IMR-90 (cell line): ENCODE measurements around the gene FNIP1. TPM values are rescaled to one million over a fixed set of nuclear protein-coding genes. Genes with fewer than 3 reads are reported as not detected.

Experiments
- ATAC-seq: fragments of 200-7000 bp; cut with Tn5 transposase; 2 replicates; pipeline ENCODE4 v1.9.1; 2020; ENCODE audit warnings: low read depth, mild to moderate bottlenecking, moderate library complexity
- BruUV-seq: library from RNA; stranded (reverse); fragments of 400-500 nt; replicated peaks from 2 replicates; lab custom pipeline; 2021; lab: Mats Ljungman, UMichigan
- CTCF ChIA-PET: fragments of 300-600 bp; formaldehyde crosslinking; extraction: SDS; loops from one replicate; lab custom pipeline; 2021; ENCODE audit warnings: antibody characterized with exemption; lab: Yijun Ruan, JAX
- POLR2A ChIA-PET: fragments of 300-600 bp; sonication (Branson Sonifier 250); formaldehyde crosslinking; loops from one replicate; lab custom pipeline; 2022; ENCODE audit warnings: antibody characterized with exemption; ENCODE audit not compliant: unreplicated experiment; lab: Charles Lee
- DNase-seq: peaks from one replicate; pipeline ENCODE4 v3.0.0; 2013
- H2AFZ ChIP-seq: replicated peaks from 2 replicates; pipeline ENCODE3; 2013; ENCODE audit warnings: low read length, mild to moderate bottlenecking; ENCODE audit not compliant: poor library complexity
- H2AK5ac ChIP-seq: 2 replicates; pipeline ENCODE4 v1.6.1; 2013; ENCODE audit warnings: low read depth, low read length, inconsistent platforms
- H2AK9ac ChIP-seq: replicated peaks from 2 replicates; pipeline ENCODE3; 2013; ENCODE audit warnings: mild to moderate bottlenecking, low read depth, low read length, moderate library complexity; ENCODE audit not compliant: poor library complexity
- H2BK120ac ChIP-seq: 2 replicates; pipeline ENCODE4 v1.6.1; 2013; ENCODE audit warnings: low read depth, low read length, inconsistent platforms
- H2BK15ac ChIP-seq: 3 replicates; pipeline ENCODE4 v1.6.1; 2013; ENCODE audit warnings: low read depth, low read length, inconsistent platforms
- H2BK20ac ChIP-seq: 2 replicates; pipeline ENCODE4 v1.6.1; 2013; ENCODE audit warnings: low read depth, mild to moderate bottlenecking, inconsistent platforms, low read length, moderate library complexity
- H2BK5ac ChIP-seq: 2 replicates; pipeline ENCODE4 v1.6.1; 2013; ENCODE audit warnings: mild to moderate bottlenecking, low read depth, low read length, inconsistent platforms; ENCODE audit not compliant: poor library complexity, severe bottlenecking
- H3K14ac ChIP-seq: replicated peaks from 2 replicates; pipeline ENCODE4 v1.6.1; 2013; ENCODE audit warnings: low read depth, low read length, inconsistent platforms
- H3K18ac ChIP-seq: 2 replicates; pipeline ENCODE4 v1.6.1; 2013; ENCODE audit warnings: low read depth, low read length, control low read depth
- H3K23ac ChIP-seq: 2 replicates; pipeline ENCODE4 v1.6.1; 2013; ENCODE audit warnings: low read depth, low read length, inconsistent platforms
- H3K27ac ChIP-seq: 2 replicates; pipeline ENCODE4 v1.5.1; 2013; ENCODE audit warnings: mild to moderate bottlenecking, control low read depth, low read length; ENCODE audit not compliant: insufficient read depth
- H3K27me3 ChIP-seq: 2 replicates; pipeline ENCODE4 v1.6.1; 2013; ENCODE audit warnings: low read length; ENCODE audit not compliant: control insufficient read depth, insufficient read depth
- H3K36me3 ChIP-seq: 2 replicates; pipeline ENCODE4 v1.6.1; 2013; ENCODE audit warnings: low read length, mixed read lengths; ENCODE audit not compliant: control insufficient read depth, insufficient read depth
- H3K4ac ChIP-seq: 2 replicates; pipeline ENCODE4 v1.6.1; 2013; ENCODE audit warnings: low read depth, low read length, inconsistent platforms
- H3K4me1 ChIP-seq: 2 replicates; pipeline ENCODE4 v1.6.1; 2013; ENCODE audit warnings: low read length, mixed read lengths; ENCODE audit not compliant: control insufficient read depth, insufficient read depth
- H3K4me2 ChIP-seq: 2 replicates; pipeline ENCODE4 v1.6.1; 2013; ENCODE audit warnings: low read depth, mild to moderate bottlenecking, control low read depth, low read length, moderate library complexity
- H3K4me3 ChIP-seq: 2 replicates; pipeline ENCODE4 v1.5.1; 2013; ENCODE audit warnings: low read depth, mild to moderate bottlenecking, control low read depth, low read length, moderate library complexity; ENCODE audit not compliant: insufficient read depth
- H3K56ac ChIP-seq: 2 replicates; pipeline ENCODE4 v1.6.1; 2013; ENCODE audit warnings: low read length, inconsistent platforms; ENCODE audit not compliant: insufficient read depth; ENCODE audit errors: extremely low read depth
- H3K79me1 ChIP-seq, 2 experiments: 2 replicates each; pipeline ENCODE4 v1.6.1; 2013; ENCODE audit warnings: low read length in 2 of 2, inconsistent platforms in 1 of 2, low read depth in 1 of 2
- H3K9ac ChIP-seq: 2 replicates; pipeline ENCODE4 v1.6.1; 2013; ENCODE audit warnings: low read depth, low read length, control low read depth
- H3K9me1 ChIP-seq: 2 replicates; pipeline ENCODE4 v1.6.1; 2013; ENCODE audit warnings: low read length, inconsistent platforms; ENCODE audit not compliant: insufficient read depth
- H3K9me3 ChIP-seq: 2 replicates; pipeline ENCODE4 v1.6.1; 2013; ENCODE audit warnings: low read length; ENCODE audit not compliant: control insufficient read depth, insufficient read depth
- H4K20me1 ChIP-seq: 2 replicates; pipeline ENCODE4 v1.6.1; 2013; ENCODE audit warnings: low read length, inconsistent platforms; ENCODE audit not compliant: insufficient read depth
- H4K5ac ChIP-seq: 2 replicates; pipeline ENCODE4 v1.6.1; 2013; ENCODE audit warnings: mild to moderate bottlenecking, low read depth, low read length, control low read depth
- H4K8ac ChIP-seq, 2 experiments: 2 replicates each; pipeline ENCODE4 v1.6.1; 2013; ENCODE audit warnings: low read depth in 2 of 2, low read length in 2 of 2, control low read depth in 1 of 2, inconsistent platforms in 1 of 2
- H4K91ac ChIP-seq: 2 replicates; pipeline ENCODE4 v1.6.1; 2013; ENCODE audit warnings: low read depth, low read length, inconsistent platforms; ENCODE audit not compliant: insufficient read depth
- CEBPB ChIP-seq: IDR thresholded peaks from 2 replicates; pipeline ENCODE4 v1.6.1; 2012; ENCODE audit warnings: low read depth, low read length, improper control_type of control experiment
- RFX5 ChIP-seq: IDR thresholded peaks from 2 replicates; pipeline ENCODE4 v1.8.0; 2012; ENCODE audit warnings: low read depth, mild to moderate bottlenecking, low read length, moderate library complexity
- WGBS, 2 experiments: methylation state at CpG; one replicate each; pipeline versions ENCODE4 v1.1.5 to v1.1.7; 2013; ENCODE audit warnings: missing lambda C conversion rate in 2 of 2; ENCODE audit not compliant: insufficient read length in 1 of 2; ENCODE audit errors: extremely low coverage in 2 of 2; 5-methylcytosine and 5-hydroxymethylcytosine counted together
- dilution Hi-C: fragments of 300-500 bp; cut with HindIII; formaldehyde crosslinking; loops from one replicate; pipeline ENCODE4 v1.14.3; 2018; ENCODE audit warnings: low sequenced_read_pairs; ENCODE audit not compliant: unreplicated experiment
- in situ Hi-C: fragments of 300-500 bp; cut with MboI; formaldehyde crosslinking; loops from 3 replicates; pipeline ENCODE4 v1.14.3; 2019; ENCODE audit warnings: low sequenced_read_pairs, inconsistent platforms, mixed read lengths
- intact Hi-C: fragments of 100-400 bp; cut with micrococcal nuclease; formaldehyde crosslinking; loops from 2 replicates; pipeline ENCODE4 v1.10.0; 2022
- polyA plus RNA-seq, 3 experiments: library from polyadenylated mRNA; depleted of rRNA; stranded (reverse); fragments of >200 nt; gene quantifications; 2 replicates each; pipeline ENCODE4 v1.2.3, GENCODE V29; 2012; ENCODE audit warnings: low replicate concordance in 1 of 3
- total RNA-seq: library from RNA; depleted of rRNA; stranded (reverse); fragments of >200 nt; gene quantifications from 2 replicates; pipeline ENCODE4 v1.2.3, GENCODE V29; 2012

The FNIP1 gene
- total and polyA plus RNA-seq, 2 of the 4 experiments (the other 2 are of a cell fraction) = 5.6 to 34.1 TPM

- Histone ChIP-seq H4K20me1 (no peaks in the 10 kb centered on the region), H2BK20ac (no peak overlapping the region), H4K5ac (no peak overlapping the region), H3K56ac (no peak overlapping the region), H3K18ac (no peak overlapping the region), H3K9me1 (peaks cover 5% of the 10 kb centered on the region; the same call in 1 of the 2 replicates), H4K8ac (no peak overlapping the region), H3K23ac (no peak overlapping the region), H3K4me3 (no peak overlapping the region), H3K36me3 (peaks cover 11% of the 10 kb centered on the region; the same call in 1 of the 2 replicates), H3K9ac (no peak overlapping the region), H3K14ac (no peak overlapping the region), H2BK5ac (no peak overlapping the region), H3K79me1 (peaks cover 6 to 45% of the 10 kb centered on the region in 2 experiments; a peak in 3 of 4 replicates), H3K27ac (no peak overlapping the region), H3K9me3 (no peaks in the 10 kb centered on the region), H2BK120ac (no peak overlapping the region), H3K4ac (no peak overlapping the region), H3K4me2 (no peak overlapping the region), H2BK15ac (no peak overlapping the region), H2AK9ac (no peak overlapping the region), H2AFZ (no peak overlapping the region), H3K27me3 (no peaks in the 10 kb centered on the region), H2AK5ac (no peak overlapping the region), H4K91ac (no peak overlapping the region), H3K4me1 (0 out of 2 replicates have a peak, but pooled peaks cover 2% of the 10 kb centered on the region)
- CTCF ChIA-PET = no interaction called here
- ATAC-seq (no peak), DNase-seq (no peak)
- POLR2A ChIA-PET = no interaction called here
- WGBS, 2 experiments = no CpG with 5 or more reads among the region's 5 CpGs
- BruUV-seq = no TSS peak
- intact Hi-C loops (no loop called here), dilution Hi-C loops (no loop called here), in situ Hi-C loops (no loop called here)
- TF ChIP-seq CEBPB (peak; percentile 78), RFX5 (no peak)
Observed at GRCh38 chr5:131682175-131682574, 114.6 kb downstream of the FNIP1 start.
